ENCODE results near the gene MAP3K20. TPM values are rescaled to one million over a fixed set of nuclear protein-coding genes. Genes with fewer than 3 reads are reported as not detected.

Gene MAP3K20
- total and polyA plus RNA-seq, 2 donors (not counting 3 experiments of a cell fraction or from before 2014, with no cell fraction given) = 7.8 to 31.5 TPM

DNA sequence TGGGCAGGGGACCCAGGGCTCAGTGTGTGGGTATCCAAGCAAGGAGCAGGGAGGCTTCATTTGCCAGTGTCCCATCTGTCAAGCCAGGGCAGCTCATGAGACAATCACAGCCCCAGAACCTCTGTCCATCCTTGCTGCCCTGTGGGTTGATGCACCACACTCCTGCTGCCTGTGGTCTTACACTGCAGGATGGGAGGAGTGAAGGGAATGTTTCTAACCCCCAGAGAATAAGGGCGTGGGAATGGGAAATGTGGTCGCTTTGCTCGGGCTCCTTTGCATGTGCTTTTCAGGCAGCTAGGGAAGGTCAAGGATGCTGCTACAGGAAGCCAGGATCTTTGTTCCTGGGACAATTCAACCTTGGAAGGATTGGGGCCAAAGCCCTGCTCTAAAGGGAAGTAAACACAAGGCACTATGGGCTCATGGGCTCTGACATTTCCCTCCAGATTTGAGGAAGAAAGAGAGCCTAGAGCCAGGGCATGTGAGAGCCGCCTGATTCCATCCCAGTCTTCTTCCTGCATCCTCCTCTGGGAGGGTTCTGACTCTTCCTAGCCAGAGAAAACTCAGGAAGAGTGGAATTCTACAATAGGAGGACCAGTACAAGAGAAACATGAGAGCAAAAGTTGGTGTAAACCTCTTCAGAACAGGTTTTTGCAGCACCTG lies 18.8 kb upstream of the MAP3K20 start:
- Histone ChIP-seq H3K4me3 (replicated peaks in 1 of 3; ENCODE audit: insufficient read depth in 1 of 3, low read depth in 1 of 3, low read length in 3 of 3) (no peak overlapping the region), H3K27ac (ENCODE audit: insufficient read depth, low read depth, low read length) (no peak overlapping the region), H3K4me1 (ENCODE audit: control insufficient read depth, extremely low read depth, insufficient read depth, low read length) (no peaks in the 10 kb centered on the region), H2AFZ (ENCODE audit: low read depth, low read length) (no peak overlapping the region), H3K27me3 (ENCODE audit: control insufficient read depth in 2 of 2, insufficient read depth in 2 of 2, low read length in 2 of 2) (peaks cover 0 to 2% of the 10 kb centered on the region in 2 experiments), H3K36me3 (ENCODE audit: control insufficient read depth in 2 of 2, extremely low read depth in 1 of 2, insufficient read depth in 2 of 2, low read length in 2 of 2) (no peaks in the 10 kb centered on the region), H3K9me3 (replicated peaks; ENCODE audit: control insufficient read depth, insufficient read depth, low read length) (no peaks in the 10 kb centered on the region), H3K79me2 (ENCODE audit: control insufficient read depth, insufficient read depth, low read length) (no peaks in the 10 kb centered on the region), H3K9me1 (replicated peaks; ENCODE audit: control insufficient read depth, extremely low read depth, insufficient read depth, low read length) (no peaks in the 10 kb centered on the region), H4K20me1 (replicated peaks; ENCODE audit: control insufficient read depth, extremely low read depth, insufficient read depth, low read length) (no peaks in the 10 kb centered on the region), H3K4me2 (ENCODE audit: insufficient read depth, low read length) (no peak overlapping the region), H3K9ac (replicated peaks; ENCODE audit: extremely low read depth, insufficient read depth, low read length) (no peak overlapping the region)
- dilution Hi-C loops (cut with MboI; ENCODE audit: extremely low pct_ligation_motif_present, low sequenced_read_pairs) = no loop called here
- BruUV-seq (replicated peaks) = no TSS peak
- intact Hi-C loops (cut with micrococcal nuclease) = no loop called here
- DNase-seq (ENCODE audit: low read depth, low spot score) (no peak), FAIRE-seq (no peak)
- ChIA-PET POLR2A (no interaction called here), CTCF (interaction anchor here (1.3 to 1.8 kb wide), 2 partner anchors 8 to 29 kb away, joined by 3 to 6 read pairs; no protein-coding TSS in a partner anchor)
- TF ChIP-seq POLR2AphosphoS5 (IDR thresholded peaks at IDR 0.05; ENCODE audit: insufficient read depth, low read depth, low read length) (no peak), MAX (IDR thresholded peaks at IDR 0.05; ENCODE audit: insufficient read depth, insufficient read length) (no peak), GATA2 (IDR thresholded peaks at IDR 0.05; ENCODE audit: insufficient read depth, insufficient read length, low read depth, low read length) (no peak), MYC (IDR thresholded peaks at IDR 0.05; ENCODE audit: low read depth, low read length) (no peak), EZH2 (IDR thresholded peaks at IDR 0.05; ENCODE audit: borderline replicate concordance, low read depth, low read length, severe bottlenecking) (no peak), FOS (IDR thresholded peaks at IDR 0.05; ENCODE audit: borderline replicate concordance, insufficient read depth, low read length) (no peak), POLR2A (IDR thresholded peaks at IDR 0.05; ENCODE audit: low read depth, low read length) (no peak), JUN (IDR thresholded peaks at IDR 0.05; ENCODE audit: borderline replicate concordance, insufficient read depth, insufficient read length, low read depth) (no peak)
- TF ChIP-seq, protein P1, sequence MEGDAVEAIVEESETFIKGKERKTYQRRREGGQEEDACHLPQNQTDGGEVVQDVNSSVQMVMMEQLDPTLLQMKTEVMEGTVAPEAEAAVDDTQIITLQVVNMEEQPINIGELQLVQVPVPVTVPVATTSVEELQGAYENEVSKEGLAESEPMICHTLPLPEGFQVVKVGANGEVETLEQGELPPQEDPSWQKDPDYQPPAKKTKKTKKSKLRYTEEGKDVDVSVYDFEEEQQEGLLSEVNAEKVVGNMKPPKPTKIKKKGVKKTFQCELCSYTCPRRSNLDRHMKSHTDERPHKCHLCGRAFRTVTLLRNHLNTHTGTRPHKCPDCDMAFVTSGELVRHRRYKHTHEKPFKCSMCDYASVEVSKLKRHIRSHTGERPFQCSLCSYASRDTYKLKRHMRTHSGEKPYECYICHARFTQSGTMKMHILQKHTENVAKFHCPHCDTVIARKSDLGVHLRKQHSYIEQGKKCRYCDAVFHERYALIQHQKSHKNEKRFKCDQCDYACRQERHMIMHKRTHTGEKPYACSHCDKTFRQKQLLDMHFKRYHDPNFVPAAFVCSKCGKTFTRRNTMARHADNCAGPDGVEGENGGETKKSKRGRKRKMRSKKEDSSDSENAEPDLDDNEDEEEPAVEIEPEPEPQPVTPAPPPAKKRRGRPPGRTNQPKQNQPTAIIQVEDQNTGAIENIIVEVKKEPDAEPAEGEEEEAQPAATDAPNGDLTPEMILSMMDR (IDR thresholded peaks at IDR 0.05; ENCODE audit: extremely low read depth in 1 of 2, insufficient read depth in 1 of 2, low read depth in 1 of 2, low read length in 2 of 2) = no peak
